Neural cell (in vitro differentiated cells): ENCODE results near the gene ACVR1. TPM values are rescaled to one million over a fixed set of nuclear protein-coding genes. Genes with fewer than 3 reads are reported as not detected.

Source experiments
- H2AFZ ChIP-seq: fragments of 200-600, 300-800 bp; sonication (generic), shearing (Covaris generic); 2 replicates; pipeline ENCODE4 v1.6.0; 2014; ENCODE audit warnings: low read depth, mild to moderate bottlenecking, antibody characterized with exemption, low read length, moderate library complexity
- H3F3A ChIP-seq: fragments of 200-600 bp; shearing (Covaris generic); 2 replicates; pipeline ENCODE4 v1.6.1; 2016; ENCODE audit warnings: mild to moderate bottlenecking, moderate library complexity, mixed read lengths, antibody characterized with exemption, low read length; ENCODE audit not compliant: insufficient read depth, poor library complexity, severe bottlenecking
- H3K27ac ChIP-seq: fragments of 200-600, 300-800 bp; sonication (generic), shearing (Covaris generic); 2 replicates; pipeline ENCODE4 v1.5.1; 2014; ENCODE audit warnings: mild to moderate bottlenecking, low read length, moderate library complexity
- H3K27me3 ChIP-seq: fragments of 300-800, 200-600 bp; sonication (generic), shearing (Covaris generic); 2 replicates; pipeline ENCODE4 v1.6.0; 2014; ENCODE audit warnings: mild to moderate bottlenecking, low read depth, low read length, moderate library complexity; ENCODE audit not compliant: insufficient read depth
- H3K36me3 ChIP-seq: fragments of 300-800, 200-600 bp; sonication (generic), shearing (Covaris generic); 2 replicates; pipeline ENCODE4 v1.5.1; 2014; ENCODE audit warnings: mild to moderate bottlenecking, antibody characterized with exemption, low read length, moderate library complexity; ENCODE audit not compliant: insufficient read depth
- H3K4me2 ChIP-seq: fragments of 300-800, 200-600 bp; sonication (generic), shearing (Covaris generic); 2 replicates; pipeline ENCODE4 v1.6.0; 2014; ENCODE audit warnings: mild to moderate bottlenecking, low read length
- H3K4me3 ChIP-seq: fragments of 300-800, 200-600 bp; sonication (generic), shearing (Covaris generic); 2 replicates; pipeline ENCODE4 v1.5.1; 2014; ENCODE audit warnings: mild to moderate bottlenecking, low read length, moderate library complexity
- H3K79me2 ChIP-seq: fragments of 200-600 bp; shearing (Covaris generic); replicated peaks from 2 replicates; pipeline ENCODE4 v1.6.0; 2014; ENCODE audit warnings: mild to moderate bottlenecking, low read length, moderate library complexity; ENCODE audit not compliant: insufficient read depth
- H3K9ac ChIP-seq: fragments of 300-800, 200-600 bp; sonication (generic), shearing (Covaris generic); 2 replicates; pipeline ENCODE4 v1.6.1; 2016; ENCODE audit warnings: mild to moderate bottlenecking, low read length, mixed read lengths
- H3K9me2 ChIP-seq: fragments of 200-600 bp; shearing (Covaris generic); 2 replicates; pipeline ENCODE4 v1.6.1; 2016; ENCODE audit warnings: mild to moderate bottlenecking, low read length, mixed read lengths; ENCODE audit not compliant: insufficient read depth
- H3K9me3 ChIP-seq: fragments of 200-600, 300-800 bp; sonication (generic), shearing (Covaris generic); 2 replicates; pipeline ENCODE4 v1.6.1; 2016; ENCODE audit warnings: mild to moderate bottlenecking, mixed run types, low read length, moderate library complexity, mixed read lengths
- H4K20me1 ChIP-seq: fragments of 200-600 bp; shearing (Covaris generic); 2 replicates; pipeline ENCODE4 v1.6.1; 2016; ENCODE audit warnings: mild to moderate bottlenecking, mixed run types; ENCODE audit not compliant: insufficient read depth
- CTCF ChIP-seq: fragments of 450-650 bp; IDR thresholded peaks from 2 replicates; pipeline ENCODE4 v1.5.1; 2014; ENCODE audit warnings: antibody characterized with exemption, mild to moderate bottlenecking, moderate library complexity; ENCODE audit not compliant: poor library complexity, severe bottlenecking
- EP300 ChIP-seq: fragments of 450-650 bp; conservative IDR thresholded peaks from 2 replicates; pipeline ENCODE4 v1.6.1; 2014; ENCODE audit warnings: antibody characterized with exemption, mild to moderate bottlenecking, moderate library complexity; ENCODE audit not compliant: poor library complexity, severe bottlenecking
- EZH2 ChIP-seq: fragments of 200-600, 300-800 bp; shearing (Covaris generic), sonication (generic); IDR thresholded peaks from 2 replicates; pipeline ENCODE4 v1.6.1; 2014; ENCODE audit warnings: antibody characterized with exemption, low read length, borderline replicate concordance, mild to moderate bottlenecking; ENCODE audit not compliant: insufficient read depth, poor library complexity, severe bottlenecking
- MXI1 ChIP-seq: fragments of 450-650 bp; conservative IDR thresholded peaks from 2 replicates; pipeline ENCODE4 v1.6.1; 2014; ENCODE audit warnings: antibody characterized with exemption, mild to moderate bottlenecking; ENCODE audit not compliant: poor library complexity, severe bottlenecking
- POLR2AphosphoS5 ChIP-seq: IDR thresholded peaks from 2 replicates; pipeline ENCODE4 v1.6.1; 2012
- RAD21 ChIP-seq: fragments of 450-650 bp; conservative IDR thresholded peaks from 2 replicates; pipeline ENCODE4 v1.6.1; 2014; ENCODE audit warnings: antibody characterized with exemption, mild to moderate bottlenecking, moderate library complexity
- REST ChIP-seq: IDR thresholded peaks from 2 replicates; pipeline ENCODE4 v1.6.1; 2012; ENCODE audit warnings: borderline replicate concordance
- SMC3 ChIP-seq: fragments of 450-650 bp; conservative IDR thresholded peaks from 2 replicates; pipeline ENCODE4 v1.6.1; 2014; ENCODE audit warnings: antibody characterized with exemption, mild to moderate bottlenecking, moderate library complexity; ENCODE audit not compliant: poor library complexity
- TAF1 ChIP-seq: IDR thresholded peaks from 2 replicates; pipeline ENCODE4 v1.6.1; 2012; ENCODE audit warnings: low read depth
- polyA plus RNA-seq: library from polyadenylated mRNA; depleted of rRNA; stranded (reverse); fragments of >200 nt; gene quantifications from 2 replicates; pipeline ENCODE4 v1.2.3, GENCODE V29; 2014

ACVR1 gene
- polyA plus RNA-seq, 1 donor from 2014 or later = 4.0 TPM

- H4K20me1 ChIP-seq = no peaks in the 10 kb centered on the region
- H3K9ac ChIP-seq = no peak overlapping the region
- H3K27me3 ChIP-seq = no peaks in the 10 kb centered on the region
- no peaks in the 10 kb centered on the region for H3K9me3 ChIP-seq
- no peaks in the 10 kb centered on the region for H3K79me2 ChIP-seq
- no peak overlapping the region for H3K27ac ChIP-seq
- TF ChIP-seq POLR2AphosphoS5 (no peak), TAF1 (no peak), MXI1 (no peak)
- no peaks in the 10 kb centered on the region for H3K9me2 ChIP-seq
- H3F3A ChIP-seq = no peaks in the 10 kb centered on the region
- no peak overlapping the region for H2AFZ ChIP-seq
- no peak overlapping the region for H3K4me3 ChIP-seq
- H3K4me2 ChIP-seq = no peak overlapping the region
- no peaks in the 10 kb centered on the region for H3K36me3 ChIP-seq
Measured at GRCh38 chr2:157818227-157818626, 57.9 kb downstream of the ACVR1 start.

- no peaks in the 10 kb centered on the region for H3K36me3 ChIP-seq
- H3K9ac ChIP-seq = no peak overlapping the region
- H3K79me2 ChIP-seq = no peaks in the 10 kb centered on the region
- no peak overlapping the region for H3K4me3 ChIP-seq
- H3K9me3 ChIP-seq = no peaks in the 10 kb centered on the region
- no peak overlapping the region for H3K4me2 ChIP-seq
- TF ChIP-seq TAF1 = no peak
- no peak for TF ChIP-seq EZH2
- no peak for TF ChIP-seq RAD21
- no peak for TF ChIP-seq CTCF
- no peak for TF ChIP-seq REST
- TF ChIP-seq EP300 = no peak
- no peak for TF ChIP-seq MXI1
- TF ChIP-seq SMC3 = no peak
- TF ChIP-seq POLR2AphosphoS5 = no peak
- H3K9me2 ChIP-seq = no peaks in the 10 kb centered on the region
- no peaks in the 10 kb centered on the region for H3K27me3 ChIP-seq
- no peaks in the 10 kb centered on the region for H3F3A ChIP-seq
- no peak overlapping the region for H2AFZ ChIP-seq
- H4K20me1 ChIP-seq = no peaks in the 10 kb centered on the region
- H3K27ac ChIP-seq = no peak overlapping the region
Measured at GRCh38 chr2:157815421-157815820, 60.7 kb downstream of the ACVR1 start.

- H3K27ac ChIP-seq = no peak overlapping the region
- H2AFZ ChIP-seq = no peak overlapping the region
- no peaks in the 10 kb centered on the region for H3K9me2 ChIP-seq
- H3F3A ChIP-seq = no peaks in the 10 kb centered on the region
- H3K9me3 ChIP-seq = no peaks in the 10 kb centered on the region
- H3K79me2 ChIP-seq = no peaks in the 10 kb centered on the region
- no peaks in the 10 kb centered on the region for H3K27me3 ChIP-seq
- H3K36me3 ChIP-seq = no peaks in the 10 kb centered on the region
- no peak overlapping the region for H3K9ac ChIP-seq
- no peak overlapping the region for H3K4me3 ChIP-seq
- no peak for TF ChIP-seq TAF1
- no peak for TF ChIP-seq MXI1
- no peak for TF ChIP-seq EZH2
- TF ChIP-seq POLR2AphosphoS5 = no peak
- no peak for TF ChIP-seq REST
- no peak for TF ChIP-seq RAD21
- H3K4me2 ChIP-seq = no peak overlapping the region
- no peaks in the 10 kb centered on the region for H4K20me1 ChIP-seq
Measured at GRCh38 chr2:157813467-157813866, 62.7 kb downstream of the ACVR1 start.
